Panc1 (cell line): ENCODE measurements around the gene NDE1. TPM values are rescaled to one million over a fixed set of nuclear protein-coding genes. Genes with fewer than 3 reads are reported as not detected.

ENCODE experiments used
- ATAC-seq: fragments of 200-7000 bp; cut with Tn5 transposase; 2 replicates; pipeline ENCODE4 v1.9.1; 2020; ENCODE audit warnings: mild to moderate bottlenecking, moderate library complexity
- BruUV-seq: library from RNA; stranded (reverse); fragments of 400-500 nt; replicated peaks from 2 replicates; lab custom pipeline; 2021; lab: Mats Ljungman, UMichigan
- CTCF ChIA-PET: fragments of 300-600 bp; sonication (Branson Sonifier 250); formaldehyde crosslinking; loops from one replicate; lab custom pipeline; 2022; ENCODE audit warnings: antibody characterized with exemption; lab: Charles Lee
- POLR2A ChIA-PET: fragments of 300-600 bp; sonication (Branson Sonifier 250); formaldehyde crosslinking; loops from one replicate; lab custom pipeline; 2022; ENCODE audit warnings: antibody characterized with exemption; lab: Charles Lee
- DNase-seq: peaks from one replicate; pipeline ENCODE4 v3.0.0-alpha.2; 2010; ENCODE audit warnings: low read depth, low spot score
- H3K27ac ChIP-seq: 2 replicates; pipeline ENCODE4 v1.5.1; 2011; ENCODE audit warnings: mild to moderate bottlenecking, low read length, inconsistent platforms
- H3K27me3 ChIP-seq: fragments of 200-500 bp; sonication (Bioruptor generic); 2 replicates; pipeline ENCODE4 v1.6.0; 2014; ENCODE audit warnings: low read length, inconsistent platforms; ENCODE audit not compliant: control insufficient read depth, insufficient read depth
- H3K36me3 ChIP-seq: fragments of 200-500 bp; sonication (Bioruptor generic); 2 replicates; pipeline ENCODE4 v1.5.1; 2014; ENCODE audit warnings: inconsistent platforms, mild to moderate bottlenecking, low read length, moderate library complexity; ENCODE audit not compliant: control insufficient read depth, insufficient read depth
- H3K4me1 ChIP-seq: 2 replicates; pipeline ENCODE4 v1.5.1; 2011; ENCODE audit warnings: inconsistent platforms, mild to moderate bottlenecking, low read length, moderate library complexity; ENCODE audit not compliant: control insufficient read depth, insufficient read depth
- H3K4me3 ChIP-seq, 2 experiments: 2 replicates each; pipeline ENCODE4 v1.5.1; 2011 to 2012; ENCODE audit warnings: low read depth in 2 of 2, low read length in 2 of 2, mild to moderate bottlenecking in 2 of 2, inconsistent platforms in 1 of 2, moderate library complexity in 1 of 2
- H3K9me3 ChIP-seq: fragments of 200-500 bp; sonication (Bioruptor generic); 2 replicates; pipeline ENCODE4 v1.5.1; 2014; ENCODE audit warnings: low read depth, mild to moderate bottlenecking, inconsistent platforms, low read length, moderate library complexity; ENCODE audit not compliant: control insufficient read depth, insufficient read depth
- CTCF ChIP-seq: fragments of 450-650 bp; IDR thresholded peaks from 2 replicates; pipeline ENCODE4 v1.5.1; 2017; ENCODE audit warnings: mild to moderate bottlenecking
- POLR2AphosphoS5 ChIP-seq: IDR thresholded peaks from 2 replicates; pipeline ENCODE4 v1.6.1; 2012; ENCODE audit warnings: mild to moderate bottlenecking, low read depth, low read length, moderate library complexity
- REST ChIP-seq, 2 experiments: IDR thresholded peaks; 2 replicates each; pipeline ENCODE4 v1.6.1; 2011 to 2012; ENCODE audit warnings: low read depth in 2 of 2, control low read depth in 1 of 2, low read length in 1 of 2, mild to moderate bottlenecking in 1 of 2, moderate library complexity in 1 of 2; ENCODE audit not compliant: insufficient read depth in 1 of 2
- SIN3A ChIP-seq: IDR thresholded peaks from 2 replicates; pipeline ENCODE4 v1.6.1; 2012; ENCODE audit warnings: low read depth, mild to moderate bottlenecking, low read length, moderate library complexity, borderline replicate concordance; ENCODE audit not compliant: insufficient read depth
- TCF7L2 ChIP-seq: IDR thresholded peaks from 2 replicates; pipeline ENCODE4 v1.6.1; 2011; ENCODE audit warnings: mild to moderate bottlenecking, low read depth, low read length, inconsistent platforms
- in situ Hi-C: cut with HindIII; loops from 2 replicates; pipeline ENCODE4 v1.10.0; 2016; ENCODE audit warnings: low sequenced_read_pairs, low pct_unique_long_range_greater_than_20kb
- intact Hi-C: fragments of 100-400 bp; cut with micrococcal nuclease; formaldehyde crosslinking; loops from one replicate; pipeline ENCODE4 v1.10.0; 2022; ENCODE audit not compliant: unreplicated experiment
- total RNA-seq: library from RNA; stranded (reverse); gene quantifications from one replicate; pipeline ENCODE4 v1.2.1, GENCODE V29; 2021; ENCODE audit not compliant: unreplicated experiment

The NDE1 gene
- total RNA-seq, 1 experiment from 2014 or later: 99.1 TPM

- H3K27ac ChIP-seq: no peak overlapping the region
- intact Hi-C loops: no loop called here
- in situ Hi-C loops: no loop called here
- no peak overlapping the region for H3K4me3 ChIP-seq
- BruUV-seq: no TSS peak
- DNase-seq (no peak), ATAC-seq (no peak)
- H3K9me3 ChIP-seq: no peaks in the 10 kb centered on the region
- no peaks in the 10 kb centered on the region for H3K4me1 ChIP-seq
- ChIA-PET POLR2A (no interaction called here), CTCF (interaction anchor here (0.6 kb wide), 2 partner anchors 18 to 43 kb away, joined by 3 to 5 read pairs; no protein-coding TSS in a partner anchor)
- no peaks in the 10 kb centered on the region for H3K36me3 ChIP-seq
- TF ChIP-seq REST (IDR thresholded peaks at IDR 0.05; ENCODE audit: insufficient read depth in 1 of 2, low read depth in 2 of 2, low read length in 1 of 2): no peak
- TF ChIP-seq POLR2AphosphoS5: no peak
- TF ChIP-seq TCF7L2: no peak
- no peak for TF ChIP-seq CTCF
- TF ChIP-seq SIN3A: no peak
- no peaks in the 10 kb centered on the region; the same call in 1 of the 2 replicates for H3K27me3 ChIP-seq
Measured at GRCh38 chr16:15760129-15760528, 110.1 kb downstream of the NDE1 start.

GRCh38 chr16:15764112-15764511 lies 114.1 kb downstream of the NDE1 start:
- ATAC-seq: no peak
- no TSS peak for BruUV-seq

More at GRCh38 chr16:15764112-15764511, 114.1 kb downstream of the NDE1 start:
- no peak for DNase-seq
- H3K36me3 ChIP-seq: no peaks in the 10 kb centered on the region
- no peaks in the 10 kb centered on the region for H3K9me3 ChIP-seq
- POLR2A ChIA-PET: no interaction called here
- intact Hi-C loops (loop anchor here (2.0 kb wide), 1 partner anchor 363 kb away; no protein-coding TSS in a partner anchor), in situ Hi-C loops (no loop called here)
- CTCF ChIA-PET: interaction anchor here (1.0 to 1.4 kb wide), 2 partner anchors 9 to 59 kb away, joined by 4 to 5 read pairs; no protein-coding TSS in a partner anchor
- no peaks in the 10 kb centered on the region; the same call in 1 of the 2 replicates for H3K27me3 ChIP-seq
- H3K27ac ChIP-seq: no peak overlapping the region
- TF ChIP-seq SIN3A (no peak), TCF7L2 (no peak), CTCF (no peak), POLR2AphosphoS5 (no peak), REST (IDR thresholded peaks at IDR 0.05; ENCODE audit: insufficient read depth in 1 of 2, low read depth in 2 of 2, low read length in 1 of 2) (no peak)
- H3K4me1 ChIP-seq: no peaks in the 10 kb centered on the region
- no peak overlapping the region for H3K4me3 ChIP-seq
